Left ventricle myocardium superior (tissue), 1 donor: ENCODE data around the gene SLC25A36. TPM values are rescaled to one million over a fixed set of nuclear protein-coding genes. Genes with fewer than 3 reads are reported as not detected.
"Not testable (repeated sequence)": the region's sequence is repeated elsewhere in the genome, so short reads cannot be mapped to it uniquely, and the experiment has no call there.

ENCODE experiments used
- ATAC-seq: fragments of 200-7000 bp; cut with Tn5 transposase; one replicate; pipeline ENCODE4 v1.9.1; 2020; ENCODE audit warnings: mild to moderate bottlenecking, moderate library complexity
- DNase-seq: peaks from one replicate; pipeline ENCODE4 v3.0.0-alpha.2; 2020
- intact Hi-C: fragments of 100-400 bp; cut with micrococcal nuclease; formaldehyde crosslinking; loops from one replicate; pipeline ENCODE4 v1.11.0; 2022
- total RNA-seq: library from RNA; stranded (reverse); fragmentation: NEBNext Ultra II Directional; extraction: Animal tissue kit (Norgen Biotek cat#: 25700); gene quantifications from one replicate; pipeline ENCODE4 v1.2.1, GENCODE V29; 2021
- donor health status: DM: no; HTN: yes; CAD: no; lungs with severe emphysema.

SLC25A36 gene
- total RNA-seq, 1 donor from 2014 or later, result 86.2 TPM

- intact Hi-C loops, result loop anchor here (10.0 kb wide), 1 partner anchor 47 kb away; no protein-coding TSS in a partner anchor
- ATAC-seq (no peak), DNase-seq (no peak)
Measured at GRCh38 chr3:140927279-140928069, 14.2 kb upstream of the SLC25A36 start.

GRCh38 chr3:140929446-140929845 lies 12.2 kb upstream of the SLC25A36 start:
- no peak for ATAC-seq
- intact Hi-C loops, result loop anchor here (10.0 kb wide), 1 partner anchor 45 kb away; no protein-coding TSS in a partner anchor
- no peak for DNase-seq

DNA sequence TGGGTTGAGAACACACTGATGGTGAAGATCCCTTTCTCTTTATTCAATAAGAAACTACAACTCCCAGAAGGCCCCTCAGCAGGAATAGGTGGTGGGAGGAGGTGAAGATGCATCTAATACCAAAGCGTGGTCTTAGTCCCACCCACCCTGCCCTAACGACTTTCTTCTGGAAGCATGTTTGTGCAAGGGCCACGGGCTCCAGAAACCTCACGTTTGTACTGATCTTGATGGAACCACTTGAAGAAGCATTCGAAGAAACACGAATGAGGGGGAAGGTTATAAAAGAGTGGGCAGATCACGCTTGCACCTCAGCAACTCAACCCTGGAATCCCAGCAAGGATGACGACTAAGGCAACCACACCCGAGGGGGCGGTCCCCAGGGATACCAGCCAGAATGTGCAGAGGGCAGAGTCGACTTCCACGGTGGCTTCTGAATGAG lies 10.6 kb upstream of the SLC25A36 start:
- DNase-seq (no peak), ATAC-seq (no peak)
- intact Hi-C loops, result no loop called here

DNA sequence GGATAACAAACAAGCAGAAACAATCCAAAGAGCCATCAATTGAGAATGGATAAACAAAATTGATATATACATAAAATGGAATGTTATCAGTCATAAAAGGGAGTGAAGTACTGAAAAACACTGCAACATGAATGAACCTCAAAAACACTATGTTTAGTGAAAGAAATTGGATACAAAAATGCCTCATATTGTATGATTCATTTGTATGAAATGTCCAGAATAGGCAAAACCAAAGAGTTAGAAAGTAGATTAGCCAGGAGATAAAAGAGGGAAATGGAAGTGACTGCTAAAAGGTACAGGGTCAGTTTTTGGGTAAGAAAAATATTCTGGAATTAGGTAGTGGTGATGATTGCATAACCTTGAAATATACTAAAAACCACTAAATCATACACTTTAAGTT lies 9.8 kb upstream of the SLC25A36 start:
- no peak for ATAC-seq
- DNase-seq, result no peak
- intact Hi-C loops, result no loop called here

DNA sequence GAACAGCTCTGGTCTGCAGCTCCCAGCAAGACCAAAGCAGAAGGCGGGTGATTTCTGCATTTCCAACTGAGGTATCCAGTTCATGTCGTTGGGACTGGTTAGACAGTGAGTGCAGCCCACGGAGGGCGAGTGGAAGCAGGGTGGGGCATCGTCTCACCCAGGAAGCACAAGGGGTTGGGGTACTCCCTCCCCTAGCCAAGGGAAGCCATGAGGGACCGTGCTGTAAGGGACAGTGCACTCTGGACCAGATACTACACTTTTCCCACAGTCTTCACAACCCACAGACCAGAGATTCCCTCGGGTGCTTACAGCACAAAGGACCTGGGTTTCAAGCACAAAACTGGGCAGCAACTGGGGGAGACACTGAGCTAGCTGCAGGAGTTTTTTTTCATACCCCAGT lies 8.5 kb upstream of the SLC25A36 start:
- ATAC-seq, result no peak
- no peak for DNase-seq
- intact Hi-C loops, result no loop called here

DNA sequence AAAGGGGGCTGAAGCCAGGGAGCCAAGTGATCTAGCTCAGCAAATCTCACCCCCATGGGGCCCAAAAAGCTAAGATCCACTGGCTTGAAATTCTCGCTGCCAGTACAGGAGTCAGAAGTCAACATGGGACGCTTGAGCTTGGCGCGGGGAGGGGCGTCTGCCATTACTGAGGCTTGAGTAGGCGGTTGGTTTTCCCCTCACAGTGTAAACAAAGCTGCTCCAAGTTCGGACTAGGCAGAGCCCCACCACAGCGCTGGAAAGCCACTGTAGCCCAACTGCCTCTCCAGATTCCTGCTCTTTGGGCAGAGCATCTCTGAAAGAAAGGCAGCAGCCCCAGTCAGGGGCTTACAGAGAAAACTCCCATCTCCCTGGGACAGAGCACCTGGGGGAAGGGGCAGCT lies 8.1 kb upstream of the SLC25A36 start:
- DNase-seq, result no peak
- intact Hi-C loops, result no loop called here
- ATAC-seq, result no peak

DNA sequence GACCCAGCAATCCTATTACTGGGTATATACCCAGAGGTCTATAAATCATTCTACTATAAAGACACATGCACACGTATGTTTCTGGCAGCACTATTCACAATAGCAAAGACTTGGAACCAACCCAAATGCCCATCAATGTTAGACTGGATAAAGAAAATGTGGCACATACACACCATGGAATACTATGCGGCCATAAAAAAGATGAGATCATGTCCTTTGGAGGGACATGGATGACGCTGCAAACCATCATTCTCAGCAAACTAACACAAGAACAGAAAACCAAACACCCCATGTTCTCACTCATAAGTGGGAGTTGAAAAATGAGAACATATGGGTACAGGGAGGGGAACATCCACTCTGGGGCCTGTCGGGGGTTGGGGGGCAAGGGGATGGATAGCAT lies 2.3 kb upstream of the SLC25A36 start:
- intact Hi-C loops, DNase-seq, ATAC-seq: not testable (repeated sequence)

DNA sequence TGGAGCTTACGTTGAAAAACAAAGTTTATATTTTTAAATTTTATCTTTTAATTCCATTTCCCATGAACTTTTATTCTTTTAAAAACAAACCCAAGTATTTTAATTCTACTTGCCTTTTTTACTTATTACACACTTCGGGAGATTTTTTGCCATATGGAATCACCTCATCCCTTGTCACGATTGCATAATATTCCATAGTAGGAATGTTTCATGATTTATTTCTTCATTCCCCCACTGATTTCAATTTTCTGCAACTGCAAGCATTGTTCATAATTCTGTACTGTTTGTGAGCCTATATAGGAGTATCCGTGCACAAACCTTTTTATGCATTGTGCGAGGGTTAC lies 574 bp upstream of the SLC25A36 start:
- intact Hi-C loops, result no loop called here
- DNase-seq (no peak), ATAC-seq (no peak)

DNA sequence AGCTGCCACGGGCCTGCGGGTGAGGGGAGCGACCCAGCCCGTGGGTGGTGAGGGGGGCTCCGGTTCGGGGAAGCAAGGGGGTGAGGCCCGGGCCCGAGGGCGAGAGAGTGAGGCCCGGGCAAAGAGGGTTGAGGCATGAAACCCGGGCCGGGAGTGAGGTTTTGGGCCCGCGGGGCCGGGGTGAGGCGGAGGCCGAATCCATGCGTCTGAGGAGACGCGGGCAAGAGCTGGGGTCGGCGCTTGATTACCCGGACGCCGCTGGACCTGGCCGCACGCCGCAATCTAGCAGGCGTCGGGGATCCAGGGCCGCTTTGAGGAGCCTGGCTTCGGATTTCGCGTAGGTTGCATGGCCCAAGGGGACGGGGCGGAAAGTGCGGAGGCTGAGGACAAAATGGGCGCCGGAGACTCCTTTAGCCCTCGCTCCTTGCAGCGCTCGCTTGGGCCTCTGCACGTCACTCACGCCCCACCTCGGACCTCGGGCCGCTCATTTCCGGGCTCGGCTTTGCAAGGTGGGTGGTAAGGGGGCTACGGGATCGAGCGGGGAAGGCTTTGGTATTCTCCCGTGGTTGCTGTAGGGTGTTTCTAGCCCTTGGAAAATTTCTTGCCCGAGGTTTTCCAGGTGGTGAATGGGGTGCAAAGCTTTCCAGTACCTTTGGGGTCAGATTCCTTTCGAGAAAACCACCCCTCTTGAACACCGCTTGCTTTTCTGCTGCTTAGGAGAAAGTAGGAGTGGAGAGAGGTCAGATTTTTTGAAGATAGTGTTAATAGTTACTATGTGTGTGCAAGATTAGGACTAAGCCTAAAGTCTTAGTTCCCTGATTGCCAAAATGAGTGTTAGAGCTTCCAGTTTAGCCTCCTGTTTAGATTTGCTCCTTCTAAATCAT lies 827 bp downstream of the SLC25A36 start:
- DNase-seq (peak; percentile 72), ATAC-seq (peak; percentile 70)
- intact Hi-C loops, result no loop called here

- ATAC-seq (no peak), DNase-seq (no peak)
- intact Hi-C loops, result no loop called here
Measured at GRCh38 chr3:140943781-140944552, 2.3 kb downstream of the SLC25A36 start.

DNA sequence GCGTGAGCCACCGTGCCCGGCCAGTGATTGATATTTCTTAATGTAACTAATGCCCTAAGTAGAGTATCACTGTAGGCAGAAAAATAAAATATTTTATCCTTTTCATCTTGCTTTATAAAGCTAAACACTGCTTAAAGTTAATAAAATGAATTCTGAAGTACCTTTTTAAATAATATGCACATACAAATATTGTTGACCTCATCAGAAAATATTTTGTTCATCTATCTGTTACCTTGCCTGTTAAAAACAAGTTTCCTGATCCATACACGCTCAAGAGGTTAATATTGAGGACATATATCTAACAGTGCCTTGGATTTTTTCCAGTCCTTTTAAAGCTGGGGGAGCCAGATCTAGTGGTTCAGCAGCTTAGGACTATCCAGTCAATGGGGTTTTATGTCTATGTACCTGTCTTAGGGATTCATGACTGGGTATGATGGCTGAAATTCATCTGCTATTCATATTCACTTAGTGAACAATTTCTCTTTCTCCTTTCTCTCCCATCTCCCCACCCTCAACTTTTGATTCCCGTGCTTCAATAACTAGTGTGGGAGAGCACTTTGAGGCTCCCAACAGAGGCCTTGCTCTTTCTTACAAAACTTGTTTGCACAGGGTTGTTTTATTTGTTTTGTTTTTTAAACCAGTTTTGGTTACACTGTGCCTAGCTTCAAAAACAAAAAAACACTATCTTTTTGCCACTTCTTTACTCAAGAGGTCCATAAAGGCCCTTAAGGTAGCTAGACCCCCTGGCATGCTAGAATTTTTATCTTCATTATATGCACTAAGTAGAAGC lies 7.0 kb downstream of the SLC25A36 start:
- ATAC-seq (no peak), DNase-seq (no peak)
- intact Hi-C loops, result no loop called here

- no peak for ATAC-seq
- DNase-seq, result no peak
- intact Hi-C loops, result no loop called here
Measured at GRCh38 chr3:140950144-140950543, 8.5 kb downstream of the SLC25A36 start.

DNA sequence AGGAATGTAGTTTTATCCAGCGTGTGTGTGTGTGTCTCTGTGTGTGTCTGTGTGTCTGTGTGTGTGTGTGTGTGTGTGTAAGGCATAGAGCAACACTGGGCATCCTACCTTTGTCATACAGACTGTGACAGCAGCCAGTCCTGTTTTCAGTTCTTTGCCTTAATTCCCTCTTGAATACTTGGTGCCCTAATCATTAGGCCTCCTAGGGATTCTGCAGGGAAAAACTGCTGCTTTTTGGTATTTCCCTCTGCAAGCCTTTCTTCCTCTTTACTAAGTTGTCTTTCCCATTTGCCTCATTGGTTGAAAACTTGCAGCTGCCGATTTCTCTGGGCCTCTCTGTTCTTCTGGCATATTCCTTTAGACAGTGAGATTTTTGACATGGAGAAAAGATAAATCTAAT lies 9.2 kb downstream of the SLC25A36 start:
- no peak for DNase-seq
- intact Hi-C loops, result no loop called here
- ATAC-seq, result no peak

DNA sequence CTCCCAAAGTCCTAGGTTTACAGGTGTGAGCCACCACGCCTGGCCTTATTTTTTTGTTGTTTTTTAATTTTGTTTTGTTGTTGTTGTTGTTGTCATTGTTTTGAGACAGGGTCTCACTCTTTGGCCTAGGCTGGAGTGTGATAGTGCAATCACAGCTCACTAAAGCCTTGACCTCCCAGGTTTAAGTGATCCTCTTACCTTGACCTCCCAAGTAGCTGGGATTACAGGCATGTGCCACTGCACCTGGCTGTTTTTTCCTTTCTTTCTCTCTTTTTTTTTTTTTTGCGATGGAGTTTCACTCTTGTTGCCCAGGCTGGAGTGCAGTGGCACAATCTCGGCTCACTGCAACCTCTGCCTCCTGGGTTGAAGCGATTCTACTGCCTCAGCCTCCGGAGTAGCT lies 10.1 kb downstream of the SLC25A36 start:
- DNase-seq, ATAC-seq, intact Hi-C loops: not testable (repeated sequence)

- no peak for DNase-seq
- ATAC-seq, result no peak
- intact Hi-C loops, result no loop called here
Measured at GRCh38 chr3:140953028-140953960, 11.7 kb downstream of the SLC25A36 start.

DNA sequence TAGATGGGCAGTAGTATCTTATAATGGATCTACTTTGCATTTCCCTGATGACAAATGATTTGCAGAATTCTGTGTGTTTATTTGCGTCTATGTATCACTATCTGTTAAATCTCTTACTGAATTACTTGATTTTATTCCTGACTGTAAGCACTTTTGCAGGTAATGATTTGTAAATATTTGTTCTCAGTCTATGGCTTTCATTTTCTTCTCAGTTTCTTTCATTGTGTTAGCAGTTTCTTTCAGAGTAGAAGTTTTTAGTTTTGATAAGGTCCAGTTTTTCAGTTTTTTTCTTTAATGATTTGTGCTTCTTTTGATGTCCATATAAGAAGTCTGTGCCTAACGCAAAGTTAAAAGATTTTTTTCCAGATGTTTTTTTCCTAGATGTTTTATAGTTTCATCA lies 12.9 kb downstream of the SLC25A36 start:
- intact Hi-C loops, result no loop called here

DNA sequence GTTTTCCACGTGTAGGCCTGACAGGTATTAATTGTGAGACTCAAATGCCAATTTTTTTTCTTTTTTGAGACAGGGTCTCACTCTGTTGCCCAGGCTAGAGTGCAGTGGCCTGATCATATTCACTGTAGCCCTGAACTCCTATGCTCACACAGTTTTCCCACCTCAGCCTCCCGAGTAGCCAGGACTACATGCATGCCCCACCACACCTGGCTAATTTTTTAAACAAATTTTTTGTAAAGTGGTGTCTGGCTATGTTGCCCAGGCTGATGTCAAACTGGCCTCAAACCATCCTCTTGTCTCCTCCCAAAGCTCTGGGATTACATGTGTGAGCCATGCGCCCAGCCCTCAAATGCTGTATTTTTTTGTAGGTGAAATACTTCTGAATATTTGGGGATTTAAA lies 14.0 kb downstream of the SLC25A36 start:
- intact Hi-C loops, result no loop called here
- ATAC-seq, result peak; percentile 14
- no peak for DNase-seq

More for the DNA sequence above, 12.9 kb downstream of the SLC25A36 start:
- DNase-seq, result no peak
- no peak for ATAC-seq
